ENCODE measurements around the gene CLIC5.

GRCh38 chr6:46061497-46061896 is 45.8 kb upstream of the CLIC5 start:
- no peak for TF ChIP-seq CTCF (IDR thresholded peaks at IDR 0.05)
- no peak for TF ChIP-seq POLR2A (IDR thresholded peaks at IDR 0.05)

Data from gastroesophageal sphincter (tissue), 3 donors.